NCI-H748 treated with DMSO at 0.1 percent for 48 hours (cell line): Measurements from ENCODE around the gene TFR2.
A peak's percentile ranks its signal among the peaks of the same experiment; 100 is the strongest.

Experiments used
- DNase-seq: peaks from one replicate; lab custom pipeline; 2025; lab: John Stamatoyannopoulos, UW

TFR2 gene

DNA sequence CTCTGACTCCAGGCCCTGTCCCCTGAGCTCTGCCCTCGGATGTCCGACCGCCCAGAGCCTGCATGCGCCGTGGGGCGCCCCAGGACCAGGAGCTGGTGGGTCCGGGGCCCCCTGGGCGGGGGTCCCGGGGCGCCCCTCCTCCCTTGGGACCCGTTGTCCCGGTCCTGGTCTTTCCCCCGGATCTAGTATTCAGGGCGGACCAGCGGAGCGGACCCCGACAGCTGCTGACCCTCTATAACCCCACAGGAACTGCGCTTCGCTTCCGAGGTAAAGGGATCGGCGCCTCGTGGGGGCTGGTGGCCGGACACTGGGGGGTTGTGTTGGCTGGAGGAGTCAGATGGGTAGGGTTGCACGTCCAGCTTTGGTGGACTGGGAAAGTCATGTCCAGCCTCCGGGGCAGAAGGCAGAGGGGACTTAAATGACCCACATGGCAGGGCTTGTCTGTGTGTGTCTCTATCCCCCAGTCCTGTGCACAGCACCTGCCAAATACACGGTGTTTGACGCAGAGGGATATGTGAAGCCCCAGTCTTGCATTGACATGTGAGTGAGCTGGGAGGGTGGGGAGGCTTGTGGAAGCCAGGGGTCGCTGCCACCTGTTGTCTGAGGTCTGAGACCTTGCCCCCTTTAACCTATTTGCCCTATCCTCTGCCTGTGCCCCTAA lies 28.5 kb downstream of the TFR2 start:
- DNase-seq: no peak

DNA sequence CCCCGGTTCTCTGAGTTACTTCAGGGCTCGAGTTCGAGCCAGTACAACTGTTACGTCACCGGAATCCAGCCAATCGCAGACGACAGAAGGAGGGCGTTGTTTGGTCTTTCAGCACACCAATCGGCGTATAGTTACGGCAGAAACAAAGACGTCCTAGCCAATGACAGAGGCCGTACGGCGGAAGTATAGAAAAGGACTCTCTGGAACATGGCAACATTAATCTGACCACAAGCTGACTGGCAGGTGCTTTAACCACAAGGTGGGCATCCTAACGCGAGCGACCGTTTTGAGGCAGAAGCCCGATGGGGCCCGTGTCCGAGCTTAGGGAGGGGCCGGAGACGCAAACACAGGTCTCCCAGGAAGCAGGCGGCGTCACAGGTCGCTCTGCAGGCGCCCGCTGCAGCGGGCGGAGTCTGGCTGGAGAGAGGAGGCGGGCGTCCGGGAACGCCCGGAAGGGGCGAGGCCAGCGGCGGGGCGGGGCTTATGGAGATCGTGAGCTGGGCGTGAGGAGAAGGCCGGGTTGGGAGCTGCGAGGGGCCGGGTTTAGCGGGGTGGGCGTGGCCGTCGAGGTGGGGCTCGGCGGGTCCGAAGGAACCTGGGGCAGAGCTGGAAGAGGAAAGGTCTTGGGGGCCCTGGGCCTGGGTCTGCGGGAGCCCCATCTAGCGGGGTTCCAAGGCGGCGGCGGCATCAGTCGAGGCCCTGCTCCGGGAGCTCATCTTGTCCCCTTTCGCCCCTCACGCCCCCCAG lies 29.2 kb downstream of the TFR2 start, which contains the start of gene MOSPD3:
Gene MOSPD3, plus strand, starts transcription at position 558 of the 747 bp plus-strand sequence. CDS start 252 bp downstream, outside the sequence.
- peak; percentile 98 for DNase-seq

DNA sequence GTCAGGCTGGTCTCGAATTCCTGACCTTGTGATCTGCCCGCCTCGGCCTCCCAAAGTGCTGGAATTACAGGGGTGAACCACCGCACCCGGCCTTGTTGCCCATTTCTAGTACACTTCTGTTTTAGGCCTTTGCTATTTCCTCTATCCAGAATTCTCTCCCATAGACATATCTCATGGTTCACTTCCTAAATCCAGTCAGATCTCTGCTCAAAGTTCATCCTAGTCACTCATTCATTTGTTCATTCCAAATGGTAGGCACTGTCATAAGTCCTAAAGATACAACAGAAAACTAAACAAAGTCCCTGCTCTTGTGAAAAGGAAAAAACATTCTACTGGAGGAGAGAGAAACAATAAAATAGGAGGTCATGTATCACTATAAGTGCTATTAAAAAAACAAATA lies 31.4 kb downstream of the TFR2 start:
- no peak for DNase-seq

DNA sequence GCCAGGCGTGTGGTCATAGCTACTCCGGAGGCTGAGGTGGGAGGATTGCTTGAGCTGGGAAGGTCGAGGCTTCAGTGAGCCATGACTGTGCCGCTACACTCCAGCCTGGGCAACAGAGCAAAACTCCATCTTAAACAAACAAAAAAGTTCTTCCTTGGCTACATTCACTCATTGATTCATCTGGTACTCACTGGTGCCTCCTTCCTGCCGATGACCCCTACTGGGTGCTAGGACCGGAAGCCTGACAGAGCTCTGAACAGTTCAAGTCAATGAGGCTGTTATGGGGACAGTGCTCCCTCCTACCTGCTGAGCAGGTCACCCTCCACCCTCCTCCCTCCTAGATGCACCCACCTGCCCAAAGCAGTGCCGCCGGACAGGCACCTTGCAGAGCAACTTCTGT lies 34.2 kb downstream of the TFR2 start:
- no peak for DNase-seq

DNA sequence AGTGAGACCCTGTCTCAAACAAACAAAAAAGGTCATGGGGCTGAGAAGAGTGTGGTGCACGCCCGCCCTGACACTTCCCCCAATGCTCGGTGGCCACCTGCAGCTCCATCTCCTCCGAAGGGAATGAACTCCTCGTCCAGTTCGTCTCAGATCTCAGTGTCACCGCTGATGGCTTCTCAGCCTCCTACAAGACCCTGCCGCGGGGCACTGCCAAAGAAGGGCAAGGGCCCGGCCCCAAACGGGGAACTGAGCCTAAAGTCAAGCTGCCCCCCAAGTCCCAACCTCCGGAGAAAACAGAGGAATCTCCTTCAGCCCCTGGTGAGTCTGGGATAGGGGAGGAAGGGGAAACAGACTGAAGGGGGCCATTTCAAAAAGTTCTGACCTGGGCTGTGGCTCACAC lies 35.0 kb downstream of the TFR2 start:
- DNase-seq: no peak

DNA sequence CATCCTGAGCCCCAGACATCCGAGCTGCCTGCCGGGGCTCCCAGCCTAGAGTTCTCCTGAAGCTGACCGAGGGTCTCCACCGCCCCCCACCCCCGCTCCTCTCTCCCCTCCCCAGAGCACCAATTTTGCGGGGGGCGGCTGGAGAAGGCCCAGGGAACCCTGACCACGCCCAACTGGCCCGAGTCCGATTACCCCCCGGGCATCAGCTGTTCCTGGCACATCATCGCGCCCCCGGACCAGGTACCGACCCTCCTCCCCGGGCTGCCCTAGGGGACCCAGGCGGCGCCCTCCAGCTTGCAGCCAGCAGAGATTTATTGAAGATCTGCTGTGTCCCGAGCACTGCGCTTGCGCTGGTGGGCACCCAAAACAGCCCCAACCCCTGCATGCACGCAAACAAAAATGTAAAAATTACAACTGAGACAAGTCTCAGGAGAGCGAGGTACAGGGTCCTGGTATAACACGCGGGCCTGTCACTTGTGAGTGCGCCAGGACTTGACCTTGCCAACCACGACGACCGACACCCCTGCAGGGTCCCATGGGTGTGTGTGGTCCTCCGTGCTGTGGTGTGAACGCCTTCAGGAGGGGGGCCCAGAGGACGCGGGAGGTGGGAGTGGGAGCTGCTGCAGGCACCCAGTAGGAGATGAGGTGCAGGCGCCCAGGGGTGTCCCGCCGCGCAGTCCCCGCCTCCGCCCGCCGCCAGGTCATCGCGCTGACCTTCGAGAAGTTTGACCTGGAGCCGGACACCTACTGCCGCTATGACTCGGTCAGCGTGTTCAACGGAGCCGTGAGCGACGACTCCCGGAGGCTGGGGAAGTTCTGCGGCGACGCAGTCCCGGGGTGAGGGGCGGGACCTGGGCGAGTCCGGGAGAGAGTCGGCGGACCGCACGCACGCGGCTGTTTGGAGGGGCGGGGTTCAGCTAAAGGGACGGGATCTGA lies 36.1 kb downstream of the TFR2 start:
- DNase-seq: no peak

DNA sequence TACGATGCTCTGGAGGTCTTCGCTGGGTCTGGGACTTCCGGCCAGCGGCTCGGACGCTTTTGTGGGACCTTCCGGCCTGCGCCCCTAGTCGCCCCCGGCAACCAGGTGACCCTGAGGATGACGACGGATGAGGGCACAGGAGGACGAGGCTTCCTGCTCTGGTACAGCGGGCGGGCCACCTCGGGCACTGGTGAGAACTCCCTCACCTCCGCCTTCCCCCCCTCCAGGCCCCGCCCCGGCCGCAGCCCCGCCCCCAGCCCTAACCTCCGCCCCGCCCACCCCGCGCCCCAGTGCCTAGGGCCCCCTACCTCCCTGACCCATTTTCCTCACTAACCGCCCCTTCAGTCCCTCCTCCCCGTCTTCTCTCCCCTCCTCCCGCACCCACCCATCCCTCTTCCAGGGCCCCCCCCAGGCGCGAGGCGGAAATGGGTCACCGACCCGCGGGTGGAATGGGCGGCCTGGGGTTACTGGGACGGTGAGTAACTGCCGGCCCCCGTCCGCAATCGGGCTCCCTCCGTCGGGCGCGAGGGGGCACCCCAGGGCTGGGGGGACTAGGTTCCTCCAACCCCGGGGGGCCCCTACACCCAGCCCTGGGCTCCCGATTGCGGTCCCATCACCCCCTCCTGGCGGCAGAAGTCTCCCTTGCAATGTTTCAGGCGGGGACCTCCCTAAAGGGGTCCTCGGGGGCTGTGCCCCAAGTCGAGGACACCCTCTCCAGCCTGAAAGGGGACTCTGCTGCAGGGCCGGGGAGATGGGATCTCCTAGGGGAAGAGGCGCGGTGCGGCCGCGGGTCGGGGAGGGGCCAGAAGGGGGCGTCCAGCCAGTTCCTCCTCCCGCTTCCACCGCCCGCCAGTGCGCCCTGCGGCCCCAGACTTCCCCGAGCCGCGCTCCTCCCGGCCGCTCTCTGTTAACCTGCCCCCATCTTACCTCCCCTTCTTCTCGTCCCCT lies 37.0 kb downstream of the TFR2 start:
- DNase-seq: peak; percentile 46

DNA sequence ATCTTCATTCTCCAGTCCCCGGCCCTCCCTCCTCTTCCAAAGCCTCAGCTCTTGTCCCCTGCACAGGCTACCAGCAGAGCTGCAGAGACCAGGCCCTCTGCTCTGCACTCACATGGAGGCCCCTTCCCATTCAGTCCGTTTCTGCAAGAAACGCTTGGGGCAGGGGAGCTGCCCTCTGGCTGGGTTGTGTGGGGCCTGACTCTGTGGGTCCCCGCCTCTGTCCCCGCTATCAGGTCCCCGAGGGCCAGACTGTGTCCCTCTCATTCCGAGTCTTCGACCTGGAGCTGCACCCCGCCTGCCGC lies 37.7 kb downstream of the TFR2 start:
- no peak for DNase-seq

DNA sequence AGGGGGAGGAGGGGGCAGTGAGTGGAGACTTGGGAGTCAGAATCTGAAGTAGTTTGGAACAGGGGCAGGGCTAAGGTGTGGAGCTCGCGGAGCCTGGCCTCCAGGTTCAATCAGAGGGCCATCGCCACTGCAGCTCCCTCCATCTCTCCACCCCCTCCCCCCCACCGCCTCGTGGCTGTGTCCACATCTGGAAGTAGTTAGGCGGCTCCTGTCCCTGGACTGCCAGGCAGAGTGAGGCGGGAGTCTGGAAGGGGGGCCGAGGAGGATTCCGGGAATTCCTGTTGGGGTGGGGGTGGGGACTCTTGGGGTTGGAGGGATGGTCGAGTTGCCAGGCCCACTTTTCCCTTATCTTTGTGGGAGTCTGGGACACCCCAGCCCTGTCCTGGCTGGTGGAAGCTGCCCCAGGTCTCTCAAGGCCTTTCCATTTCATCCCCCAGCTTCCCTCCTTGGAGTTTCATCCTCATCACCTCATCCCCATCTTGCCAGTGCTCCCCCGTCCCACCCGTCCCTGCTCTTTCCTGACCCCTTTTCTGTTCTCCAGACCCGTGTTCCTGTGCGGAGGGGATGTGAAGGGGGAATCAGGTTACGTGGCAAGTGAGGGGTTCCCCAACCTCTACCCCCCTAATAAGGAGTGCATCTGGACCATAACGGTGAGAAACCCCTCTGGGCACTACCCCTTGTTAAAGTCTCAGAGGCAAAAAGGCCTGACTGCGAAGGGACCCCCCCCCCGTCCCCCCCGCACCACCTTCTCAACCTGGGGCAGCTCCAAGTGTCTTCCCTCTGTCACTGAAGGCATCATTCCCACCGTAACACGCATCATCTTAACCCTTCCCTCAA lies 38.2 kb downstream of the TFR2 start:
- no peak for DNase-seq

DNA sequence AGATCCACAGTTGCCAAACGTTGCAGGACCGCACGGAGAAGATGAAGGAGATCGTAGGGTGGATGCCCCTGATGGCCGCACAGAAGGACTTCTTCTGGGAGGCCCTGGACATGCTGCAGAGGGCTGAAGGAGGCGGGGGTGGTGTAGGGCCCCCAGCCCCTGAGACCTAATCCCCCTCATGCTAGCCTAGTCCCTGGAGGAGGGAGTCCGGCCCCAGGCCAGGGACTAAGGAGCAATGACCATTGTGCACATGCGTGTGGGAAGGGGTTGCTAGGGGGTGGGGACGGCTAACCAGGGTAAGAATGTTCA lies 40.7 kb downstream of the TFR2 start:
- no peak for DNase-seq

DNA sequence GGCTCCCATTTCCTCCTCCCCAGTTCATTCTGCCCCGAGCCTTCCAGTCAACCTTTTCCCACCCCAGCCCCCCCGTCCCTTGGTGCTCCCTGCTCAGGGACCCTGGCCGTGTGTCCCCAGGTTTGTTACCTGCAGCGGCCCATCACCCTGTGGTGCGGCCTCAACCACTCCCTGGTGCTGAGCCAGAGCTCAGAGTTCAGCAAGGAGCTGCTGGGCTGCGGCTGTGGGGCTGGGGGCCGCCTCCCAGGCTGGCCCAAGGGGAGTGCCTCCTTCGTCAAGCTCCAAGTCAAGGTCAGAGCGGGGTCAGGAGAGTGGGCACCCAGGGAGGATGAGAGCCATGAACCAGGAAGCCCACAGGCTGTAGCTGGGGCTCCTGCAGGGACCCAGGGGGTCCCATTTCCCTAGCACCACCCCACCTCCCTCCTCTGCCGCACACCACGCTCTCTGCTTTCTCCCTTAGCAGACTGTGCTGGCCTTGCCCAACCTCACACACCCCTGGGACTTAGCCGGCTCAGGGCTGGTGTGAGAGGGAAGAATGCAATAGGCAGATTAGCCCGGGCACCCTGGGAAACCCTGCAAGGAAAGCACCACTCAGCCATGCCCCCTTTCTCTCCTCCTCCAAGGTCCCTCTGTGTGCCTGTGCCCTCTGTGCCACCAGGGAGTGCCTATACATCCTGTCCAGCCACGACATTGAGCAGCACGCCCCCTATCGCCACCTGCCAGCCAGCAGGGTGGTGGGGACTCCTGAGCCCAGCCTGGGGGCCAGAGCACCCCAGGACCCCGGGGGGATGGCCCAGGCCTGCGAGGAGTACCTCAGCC lies 41.2 kb downstream of the TFR2 start:
- no peak for DNase-seq

DNA sequence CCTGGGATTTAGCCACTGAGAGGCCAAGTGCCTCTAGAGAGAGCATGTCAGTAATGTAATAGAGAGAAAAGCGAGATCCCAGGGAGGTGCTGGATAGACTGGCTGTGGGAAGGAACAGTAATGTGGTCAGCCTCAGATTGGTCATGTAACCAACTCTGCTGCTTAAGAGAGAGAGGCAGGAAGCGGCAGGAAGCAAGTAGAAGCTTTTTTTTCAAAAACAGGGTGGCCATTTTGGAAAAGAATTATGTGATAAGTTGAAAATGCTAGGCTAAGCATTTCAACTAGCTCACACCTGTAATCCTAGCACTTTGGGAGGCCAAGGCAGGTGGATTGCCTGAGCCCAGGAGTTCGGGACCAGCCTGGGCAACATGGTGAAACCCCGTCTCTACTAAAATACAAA lies 42.9 kb downstream of the TFR2 start:
- DNase-seq: no peak

DNA sequence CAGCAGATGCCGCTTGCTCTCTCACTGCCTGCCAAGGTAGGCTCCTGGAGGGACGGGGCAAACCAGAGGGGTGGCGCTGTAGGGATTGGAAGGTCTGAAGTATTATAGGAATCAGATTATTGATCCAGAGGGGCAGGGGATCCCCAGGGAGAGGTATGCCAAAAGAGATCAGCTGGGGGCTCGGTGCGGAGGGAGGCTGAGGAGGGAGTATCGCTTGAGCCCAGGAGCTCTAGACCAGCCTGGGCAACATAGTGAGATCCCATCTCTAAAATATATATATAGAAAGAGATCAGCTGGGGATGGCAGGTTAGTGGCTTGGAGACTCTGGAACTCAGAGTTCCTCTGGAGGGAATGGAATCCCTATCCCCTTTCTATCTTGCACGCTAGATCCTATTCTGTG lies 46.2 kb downstream of the TFR2 start:
- no peak for DNase-seq

DNA sequence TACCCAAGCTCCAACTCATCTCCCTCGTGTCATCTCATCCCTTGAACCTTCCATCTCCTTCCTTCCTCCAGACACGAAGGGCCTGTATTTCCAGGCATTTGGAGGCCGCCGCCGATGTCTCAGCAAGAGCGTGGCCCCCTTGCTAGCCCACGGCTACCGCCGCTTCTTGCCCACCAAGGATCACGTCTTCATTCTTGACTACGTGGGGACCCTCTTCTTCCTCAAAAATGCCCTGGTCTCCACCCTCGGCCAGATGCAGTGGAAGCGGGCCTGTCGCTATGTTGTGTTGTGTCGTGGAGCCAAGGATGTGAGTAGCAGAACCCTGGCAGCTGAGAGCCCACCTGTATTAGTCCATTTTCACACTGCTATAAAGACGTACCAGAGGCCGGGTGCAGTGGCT lies 49.8 kb downstream of the TFR2 start:
- no peak for DNase-seq

DNA sequence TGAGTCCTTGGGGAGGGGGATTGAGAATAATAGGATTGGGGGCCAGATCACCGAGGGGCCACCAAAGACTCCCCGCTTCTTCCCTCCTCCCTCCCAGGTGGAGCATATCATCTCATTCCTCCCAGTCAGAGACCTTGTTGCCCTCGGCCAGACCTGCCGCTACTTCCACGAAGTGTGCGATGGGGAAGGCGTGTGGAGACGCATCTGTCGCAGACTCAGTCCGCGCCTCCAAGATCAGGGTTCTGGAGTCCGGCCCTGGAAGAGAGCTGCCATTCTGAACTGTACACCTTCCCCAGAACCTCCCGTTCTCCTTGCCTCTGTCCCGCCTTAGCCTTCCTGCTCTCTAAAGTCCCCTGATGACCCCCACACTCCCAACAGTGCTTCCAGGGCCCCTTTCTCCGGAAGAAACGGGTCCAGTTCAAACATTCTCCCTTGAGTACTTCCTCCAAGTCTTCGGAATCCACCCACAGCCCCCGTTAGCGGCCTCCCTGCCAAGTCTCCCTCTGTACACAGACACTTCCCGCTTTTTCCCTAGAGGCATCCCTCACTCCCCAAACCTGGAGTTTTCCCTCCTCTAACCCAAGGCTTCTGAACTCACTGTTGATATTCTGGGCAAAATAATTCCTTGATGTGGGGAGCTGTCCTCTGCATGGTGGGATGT lies 51.1 kb downstream of the TFR2 start:
- DNase-seq: no peak

DNA sequence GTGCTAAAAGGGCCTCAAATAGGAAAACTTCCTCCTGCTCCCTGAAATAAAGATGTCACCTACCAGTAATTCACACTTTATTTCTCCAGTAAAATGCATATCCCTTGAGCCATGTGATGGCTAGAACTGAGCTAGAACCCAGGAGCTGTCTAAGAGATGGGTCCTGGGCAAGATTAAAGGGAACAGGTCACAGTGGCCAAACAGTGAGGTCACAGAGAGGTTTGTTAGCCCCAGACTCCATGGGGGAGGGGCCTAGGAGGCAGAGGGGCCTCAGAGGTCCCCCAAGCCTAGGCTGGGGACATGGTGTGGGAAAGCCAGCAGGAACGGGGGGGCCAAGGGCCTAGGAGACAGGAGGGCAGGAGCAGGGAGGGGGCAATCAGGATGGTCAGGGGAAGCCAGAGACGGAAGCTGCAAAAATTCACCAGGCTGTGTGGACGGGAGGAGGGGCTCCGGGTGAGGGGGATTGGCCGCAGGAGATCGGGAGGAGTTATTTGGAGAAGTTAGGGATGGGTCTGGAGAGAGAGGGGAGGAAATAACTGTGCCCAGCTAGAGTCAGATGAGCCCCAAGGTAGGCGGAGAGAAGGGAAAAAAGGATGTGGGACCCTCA lies 51.9 kb downstream of the TFR2 start:
- DNase-seq: no peak

DNA sequence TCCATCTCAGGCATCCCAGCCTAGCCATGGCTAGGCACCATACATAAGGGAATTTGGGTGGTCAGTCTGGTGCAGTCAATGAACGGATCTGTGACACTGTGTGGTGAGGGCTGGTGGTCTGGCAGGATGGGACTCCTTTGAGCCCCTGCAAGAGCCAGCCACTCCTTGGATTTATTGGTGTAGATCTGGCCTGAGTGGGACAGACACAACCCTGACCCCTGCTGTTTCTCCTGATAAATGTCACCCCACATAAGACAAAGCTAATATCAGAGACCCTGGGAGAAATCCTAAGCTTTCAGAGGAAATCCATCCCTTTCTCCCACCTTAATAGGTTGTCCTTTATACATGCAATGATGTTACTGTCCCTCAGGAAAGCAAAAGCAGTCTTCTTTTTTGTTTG lies 52.9 kb downstream of the TFR2 start:
- DNase-seq: no peak

DNA sequence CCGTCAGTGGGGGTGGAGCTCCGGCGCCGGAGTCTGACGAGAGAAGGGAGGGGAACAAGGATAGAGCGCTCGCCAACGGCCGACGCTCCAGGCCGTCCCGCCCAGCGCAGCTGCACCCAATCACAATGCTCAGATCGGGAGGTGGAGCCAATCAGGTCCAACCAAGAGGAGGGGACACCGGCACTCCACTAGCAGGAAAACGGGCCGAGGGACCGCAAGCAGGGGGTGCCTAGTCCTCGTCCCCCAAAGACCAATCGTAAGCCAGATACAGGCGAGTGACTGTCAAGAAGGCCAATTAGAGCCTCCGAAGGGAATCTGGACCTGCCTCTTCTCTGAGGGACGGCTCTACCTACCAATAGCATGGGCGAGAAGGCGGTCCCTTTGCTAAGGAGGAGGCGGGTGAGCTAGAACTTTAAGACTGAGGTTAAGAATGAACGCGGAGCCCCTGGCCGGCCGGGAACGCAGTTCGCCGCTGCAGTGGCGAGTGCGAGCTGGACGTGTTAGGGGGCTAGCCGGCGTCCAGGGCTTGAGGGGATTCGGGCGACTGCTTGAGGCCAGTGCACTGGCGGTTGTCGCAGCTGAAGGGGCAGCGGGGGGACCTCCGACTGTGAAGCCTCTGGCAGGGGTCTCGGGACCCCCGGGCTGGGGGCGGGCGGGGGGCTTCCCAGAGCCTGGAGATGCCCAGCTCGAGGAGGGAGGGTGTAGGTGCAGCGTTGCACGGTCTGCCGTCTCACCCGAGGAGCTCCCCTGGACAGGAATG lies 54.9 kb downstream of the TFR2 start, which contains the start of gene FBXO24:
Gene FBXO24, plus strand, starts transcription at position 63 of the 760 bp plus-strand sequence. Its CDS starts 298 bp downstream, at position 361.
- DNase-seq: peak; percentile 99
